A673 (cell line): Measurements from ENCODE around the gene HPCAL1. TPM values are rescaled to one million over a fixed set of nuclear protein-coding genes. Genes with fewer than 3 reads are reported as not detected.

ENCODE experiments used
- BruUV-seq: library from RNA; stranded (reverse); fragments of 400-500 nt; replicated peaks from 2 replicates; lab custom pipeline; 2021; lab: Mats Ljungman, UMichigan
- CTCF ChIA-PET: fragments of 300-600 bp; sonication (Branson Sonifier 250); formaldehyde crosslinking; loops from one replicate; lab custom pipeline; 2022; ENCODE audit warnings: antibody characterized with exemption; lab: Charles Lee
- POLR2A ChIA-PET: fragments of 300-600 bp; sonication (Branson Sonifier 250); formaldehyde crosslinking; loops from one replicate; lab custom pipeline; 2022; ENCODE audit warnings: antibody characterized with exemption; ENCODE audit not compliant: low non-redundant PET; lab: Charles Lee
- DNase-seq: peaks from one replicate; pipeline ENCODE4 v3.0.0-alpha.2; 2015; ENCODE audit warnings: low spot score
- H3K27ac ChIP-seq: fragments of 200-600 bp; sonication (generic); 2 replicates; pipeline ENCODE4 v1.5.1; 2016; ENCODE audit warnings: mixed run types, low read depth, mild to moderate bottlenecking, mixed read lengths, antibody characterized with exemption, low read length; ENCODE audit not compliant: poor library complexity, severe bottlenecking
- H3K27me3 ChIP-seq: fragments of 200-600 bp; sonication (generic); replicated peaks from 2 replicates; pipeline ENCODE4 v1.6.1; 2017; ENCODE audit warnings: mixed run types, low read depth, mild to moderate bottlenecking, mixed read lengths, antibody characterized with exemption, low read length; ENCODE audit not compliant: insufficient read depth, poor library complexity
- H3K36me3 ChIP-seq: fragments of 200-600 bp; sonication (generic); 2 replicates; pipeline ENCODE4 v1.6.1; 2016; ENCODE audit warnings: mixed run types, mild to moderate bottlenecking, mixed read lengths, antibody characterized with exemption, low read length; ENCODE audit not compliant: insufficient read depth, poor library complexity, severe bottlenecking
- H3K4me1 ChIP-seq: fragments of 200-600 bp; sonication (generic); 2 replicates; pipeline ENCODE4 v1.6.1; 2017; ENCODE audit warnings: mixed run types, mild to moderate bottlenecking, mixed read lengths, antibody characterized with exemption, low read length; ENCODE audit not compliant: insufficient read depth, poor library complexity, severe bottlenecking
- H3K4me3 ChIP-seq: fragments of 200-600 bp; sonication (generic); 2 replicates; pipeline ENCODE4 v1.5.1; 2016; ENCODE audit warnings: low read depth, mixed run types, mild to moderate bottlenecking, mixed read lengths, low read length; ENCODE audit not compliant: poor library complexity, severe bottlenecking
- H3K9me3 ChIP-seq: fragments of 200-600 bp; sonication (generic); 2 replicates; pipeline ENCODE4 v1.6.1; 2016; ENCODE audit warnings: mixed run types, low read depth, mild to moderate bottlenecking, mixed read lengths, antibody characterized with exemption, low read length; ENCODE audit not compliant: poor library complexity, severe bottlenecking
- CTCF ChIP-seq: fragments of 300-800, 200-600 bp; sonication (generic); conservative IDR thresholded peaks from 2 replicates; pipeline ENCODE4 v1.5.1; 2017; ENCODE audit warnings: low read depth, mild to moderate bottlenecking, antibody characterized with exemption, low read length, moderate library complexity, mixed read lengths
- EZH2 ChIP-seq: fragments of 200-600 bp; sonication (generic); IDR thresholded peaks from 2 replicates; pipeline ENCODE4 v1.6.1; 2017; ENCODE audit warnings: borderline replicate concordance, low read depth, mild to moderate bottlenecking, mixed read lengths, antibody characterized with exemption, low read length; ENCODE audit not compliant: poor library complexity, severe bottlenecking
- intact Hi-C: fragments of 100-400 bp; cut with micrococcal nuclease; formaldehyde crosslinking; loops from one replicate; pipeline ENCODE4 v1.10.0; 2022; ENCODE audit not compliant: unreplicated experiment
- total RNA-seq: library from RNA; stranded (reverse); gene quantifications from 2 replicates; pipeline ENCODE4 v1.2.3, GENCODE V29; 2021

HPCAL1 gene
- total RNA-seq, 1 experiment from 2014 or later, result 9.7 TPM

- Histone ChIP-seq H3K4me1 (no peaks in the 10 kb centered on the region), H3K9me3 (no peaks in the 10 kb centered on the region), H3K27me3 (no peaks in the 10 kb centered on the region), H3K4me3 (no peak overlapping the region), H3K36me3 (no peaks in the 10 kb centered on the region), H3K27ac (no peak overlapping the region)
- BruUV-seq, result no TSS peak
- TF ChIP-seq CTCF (no peak), EZH2 (no peak)
- no peak for DNase-seq
- ChIA-PET POLR2A (no interaction called here), CTCF (no interaction called here)
- intact Hi-C loops, result no loop called here
Observed at GRCh38 chr2:10318345-10318744, 15.6 kb downstream of the HPCAL1 start.

GRCh38 chr2:10319892-10320574, 17.3 kb downstream of the HPCAL1 start:
- ChIA-PET CTCF (no interaction called here), POLR2A (no interaction called here)
- no peak for DNase-seq
- Histone ChIP-seq H3K4me3 (no peak overlapping the region), H3K27ac (no peak overlapping the region), H3K4me1 (no peaks in the 10 kb centered on the region), H3K27me3 (no peaks in the 10 kb centered on the region), H3K9me3 (no peaks in the 10 kb centered on the region), H3K36me3 (no peaks in the 10 kb centered on the region)
- intact Hi-C loops, result no loop called here
- TF ChIP-seq CTCF (no peak), EZH2 (no peak)
- BruUV-seq, result no TSS peak

GRCh38 chr2:10320575-10320931, 17.8 kb downstream of the HPCAL1 start:
- no peak for DNase-seq
- H3K4me1 ChIP-seq, result no peaks in the 10 kb centered on the region
- CTCF ChIA-PET, result no interaction called here

More at GRCh38 chr2:10320575-10320931, 17.8 kb downstream of the HPCAL1 start:
- no peak overlapping the region for H3K4me3 ChIP-seq
- no TSS peak for BruUV-seq
- intact Hi-C loops, result no loop called here
- H3K9me3 ChIP-seq, result no peaks in the 10 kb centered on the region
- no peaks in the 10 kb centered on the region for H3K27me3 ChIP-seq
- no peak for TF ChIP-seq EZH2
- TF ChIP-seq CTCF, result no peak
- H3K27ac ChIP-seq, result no peak overlapping the region
- no peaks in the 10 kb centered on the region for H3K36me3 ChIP-seq
- POLR2A ChIA-PET, result no interaction called here
